Large intestine (tissue), 3 donors: ENCODE measurements around the gene GIT1. TPM values are rescaled to one million over a fixed set of nuclear protein-coding genes. Genes with fewer than 3 reads are reported as not detected.

Source experiments
- DNase-seq, 2 donors: peaks; one replicate each; pipeline versions ENCODE4 v3.0.0 to v3.0.0-alpha.2; 2013
- H3K27ac ChIP-seq: one replicate; pipeline ENCODE4 v1.5.1; 2013; ENCODE audit warnings: low read length
- H3K27me3 ChIP-seq: 2 replicates; pipeline ENCODE4 v1.6.1; 2013; ENCODE audit warnings: low read length; ENCODE audit not compliant: control insufficient read depth, insufficient read depth
- H3K36me3 ChIP-seq: 2 replicates; pipeline ENCODE4 v1.6.1; 2013; ENCODE audit warnings: low read length; ENCODE audit not compliant: control insufficient read depth, insufficient read depth
- H3K4me1 ChIP-seq: one replicate; pipeline ENCODE4 v1.6.1; 2013; ENCODE audit warnings: low read length; ENCODE audit not compliant: control insufficient read depth, insufficient read depth
- H3K4me3 ChIP-seq: one replicate; pipeline ENCODE4 v1.5.1; 2013; ENCODE audit warnings: low read length
- H3K9me3 ChIP-seq: one replicate; pipeline ENCODE4 v1.6.1; 2013; ENCODE audit warnings: mild to moderate bottlenecking, low read depth, low read length, moderate library complexity; ENCODE audit not compliant: control insufficient read depth
- WGBS: methylation state at CpG from one replicate; pipeline ENCODE4 v1.1.5; 2013; ENCODE audit warnings: low lambda C conversion rate; ENCODE audit not compliant: insufficient coverage; 5-methylcytosine and 5-hydroxymethylcytosine counted together
- polyA plus RNA-seq: library from polyadenylated mRNA; unstranded; fragments of 120-200 nt; gene quantifications from one replicate; pipeline ENCODE4 v1.2.1, GENCODE V29; 2013

GIT1 gene
- polyA plus RNA-seq, 1 donor, result 37.6 TPM

- Histone ChIP-seq H3K9me3 (peaks cover 7% of the 10 kb centered on the region), H3K27ac (no peak overlapping the region), H3K4me1 (peaks cover 11% of the 10 kb centered on the region), H3K27me3 (peaks cover 53% of the 10 kb centered on the region), H3K36me3 (no peaks in the 10 kb centered on the region), H3K4me3 (peak overlapping the region; percentile 54)
- no CpG with 5 or more reads among the region's 4 CpGs for WGBS
- DNase-seq, result no peak
Measured at GRCh38 chr17:29623283-29623647, 33.8 kb upstream of the GIT1 start.

- Histone ChIP-seq H3K4me1 (peaks cover 15% of the 10 kb centered on the region), H3K27ac (no peak within 1 kb of the TSS), H3K9me3 (peaks cover 9% of the 10 kb centered on the region), H3K27me3 (peaks cover 60% of the 10 kb centered on the region), H3K4me3 (peak within 1 kb of the TSS; percentile 54), H3K36me3 (no peaks in the 10 kb centered on the region)
- peak in 1 of 2 donors; percentile 44 for DNase-seq
- no CpG with 5 or more reads among the region's 77 CpGs for WGBS
Measured at GRCh38 chr17:29622337-29623282, 33.2 kb upstream of the GIT1 start, which contains the start of gene CORO6. TSS of gene CORO6 (minus strand) at chr17:29622912. CDS start at chr17:29621421, 1,491 bp downstream.

- DNase-seq, result no peak
- Histone ChIP-seq H3K9me3 (peaks cover 15% of the 10 kb centered on the region), H3K4me3 (peak overlapping the region; percentile 54), H3K27ac (no peak overlapping the region), H3K27me3 (peaks cover 68% of the 10 kb centered on the region), H3K36me3 (no peaks in the 10 kb centered on the region), H3K4me1 (peaks cover 24% of the 10 kb centered on the region)
- WGBS, result no CpG with 5 or more reads among the region's 8 CpGs
Measured at GRCh38 chr17:29621751-29622194, 32.3 kb upstream of the GIT1 start.

- Histone ChIP-seq H3K36me3 (no peaks in the 10 kb centered on the region), H3K27me3 (peaks cover 76% of the 10 kb centered on the region), H3K4me3 (no peak overlapping the region), H3K27ac (no peak overlapping the region), H3K9me3 (peaks cover 15% of the 10 kb centered on the region), H3K4me1 (peaks cover 32% of the 10 kb centered on the region)
- no peak for DNase-seq
- no CpG with 5 or more reads among the region's 12 CpGs for WGBS
Measured at GRCh38 chr17:29620779-29621500, 31.5 kb upstream of the GIT1 start.

GRCh38 chr17:29620271-29620670 lies 30.8 kb upstream of the GIT1 start:
- no CpG with 5 or more reads among the region's 4 CpGs for WGBS
- Histone ChIP-seq H3K27ac (no peak overlapping the region), H3K36me3 (no peaks in the 10 kb centered on the region), H3K4me3 (no peak overlapping the region), H3K4me1 (peaks cover 38% of the 10 kb centered on the region), H3K9me3 (peaks cover 19% of the 10 kb centered on the region), H3K27me3 (peaks cover 82% of the 10 kb centered on the region)
- no peak for DNase-seq

- no peak overlapping the region for H3K4me3 ChIP-seq
- H3K36me3 ChIP-seq, result no peaks in the 10 kb centered on the region
- peaks cover 44% of the 10 kb centered on the region for H3K4me1 ChIP-seq
- DNase-seq, result no peak
- H3K27me3 ChIP-seq, result peaks cover 92% of the 10 kb centered on the region
- peaks cover 19% of the 10 kb centered on the region for H3K9me3 ChIP-seq
- H3K27ac ChIP-seq, result no peak overlapping the region
Measured at GRCh38 chr17:29619251-29619650, 29.8 kb upstream of the GIT1 start.

GRCh38 chr17:29618272-29619065 lies 29.0 kb upstream of the GIT1 start:
- H3K27me3 ChIP-seq, result peaks cover 96% of the 10 kb centered on the region
- no peak overlapping the region for H3K27ac ChIP-seq
- peaks cover 52% of the 10 kb centered on the region for H3K4me1 ChIP-seq
- no peak overlapping the region for H3K4me3 ChIP-seq
- no CpG with 5 or more reads among the region's 22 CpGs for WGBS
- no peaks in the 10 kb centered on the region for H3K36me3 ChIP-seq
- DNase-seq, result no peak
- H3K9me3 ChIP-seq, result peaks cover 19% of the 10 kb centered on the region

GRCh38 chr17:29617481-29618271 lies 28.2 kb upstream of the GIT1 start:
- H3K27me3 ChIP-seq, result peaks cover 94% of the 10 kb centered on the region

GRCh38 chr17:29617125-29617480 lies 27.7 kb upstream of the GIT1 start:
- peak in 1 of 2 donors; percentile 56 for DNase-seq
- peaks cover 18% of the 10 kb centered on the region for H3K9me3 ChIP-seq
- no peak overlapping the region for H3K27ac ChIP-seq
- peaks cover 48% of the 10 kb centered on the region for H3K4me1 ChIP-seq
- H3K4me3 ChIP-seq, result peak overlapping the region; percentile 31
- no peaks in the 10 kb centered on the region for H3K36me3 ChIP-seq
- peaks cover 94% of the 10 kb centered on the region for H3K27me3 ChIP-seq
- WGBS, result no CpG with 5 or more reads among the region's 16 CpGs

More at GRCh38 chr17:29617481-29618271, 28.2 kb upstream of the GIT1 start:
- DNase-seq, result peak; percentile 56 to 72
- Histone ChIP-seq H3K4me3 (peak overlapping the region; percentile 31), H3K9me3 (peaks cover 21% of the 10 kb centered on the region), H3K36me3 (no peaks in the 10 kb centered on the region), H3K27ac (no peak overlapping the region), H3K4me1 (peaks cover 51% of the 10 kb centered on the region)
- WGBS, result no CpG with 5 or more reads among the region's 68 CpGs
